ENCODE results near the gene HPD.
"Not testable (repeated sequence)": the region's sequence is repeated elsewhere in the genome, so short reads cannot be mapped to it uniquely, and the experiment has no call there.

The HPD gene

GRCh38 chr12:121796855-121797751 lies 61.6 kb downstream of the HPD start:
- no peak for DNase-seq

- DNase-seq, result peak; percentile 83
Observed at GRCh38 chr12:121795034-121795968, 63.4 kb downstream of the HPD start.

- no peak for DNase-seq
Observed at GRCh38 chr12:121794534-121795033, 64.1 kb downstream of the HPD start.

GRCh38 chr12:121793838-121794533 lies 64.7 kb downstream of the HPD start:
- peak; percentile 93 for DNase-seq

- DNase-seq, result peak; percentile 76
Observed at GRCh38 chr12:121793440-121793837, 65.2 kb downstream of the HPD start, which contains the start of gene RHOF. Gene RHOF, minus strand, starts transcription at chr12:121793688. Its CDS starts 55 bp downstream, at chr12:121793633.

GRCh38 chr12:121792607-121793439 lies 65.8 kb downstream of the HPD start:
- DNase-seq, result no peak

GRCh38 chr12:121791671-121792551 lies 66.7 kb downstream of the HPD start:
- no peak for DNase-seq

- DNase-seq, result not testable (repeated sequence)
Observed at GRCh38 chr12:121790785-121791184, 67.9 kb downstream of the HPD start.

GRCh38 chr12:121789800-121790728 lies 68.6 kb downstream of the HPD start:
- peak; percentile 89 for DNase-seq
